Measurements from ENCODE around the gene TNFRSF4.

- TF ChIP-seq POLR2A (IDR thresholded peaks at IDR 0.05) (no peak), CTCF (IDR thresholded peaks at IDR 0.05) (no peak), EP300 (IDR thresholded peaks at IDR 0.05) (no peak), POLR2AphosphoS5 (IDR thresholded peaks at IDR 0.05) (no peak)
Measured at GRCh38 chr1:1206376-1206965, 7.5 kb downstream of the TNFRSF4 start, which contains the start of gene TNFRSF18.

Data from upper lobe of left lung (tissue), 4 donors.